Measurements from ENCODE around the gene DAAM1.

The DAAM1 gene

DNA sequence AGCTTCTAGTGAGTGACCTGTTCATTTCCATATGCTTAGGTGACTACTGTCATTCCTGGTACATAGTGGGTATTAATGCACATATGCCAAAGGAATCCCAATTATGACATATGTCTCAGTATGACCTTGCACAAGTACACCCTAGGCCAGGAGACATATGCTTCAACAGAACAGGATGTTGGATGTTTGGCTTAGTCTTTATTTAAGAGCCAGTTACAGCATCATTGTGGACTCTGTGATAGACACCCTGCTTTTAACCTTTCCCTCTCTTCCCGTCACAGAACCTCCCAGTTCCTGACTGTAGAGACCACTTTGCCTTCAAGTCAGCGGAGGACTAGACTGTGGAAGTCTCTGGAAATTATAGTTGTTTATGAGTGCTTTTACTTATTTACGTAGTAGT is 72.9 kb downstream of the DAAM1 start:
- DNase-seq: no peak

GRCh38 chr14:59262717-59263454 is 74.4 kb downstream of the DAAM1 start:
- DNase-seq: peak; percentile 27

- DNase-seq: no peak
Observed at GRCh38 chr14:59265808-59266207, 77.3 kb downstream of the DAAM1 start.

- no peak for DNase-seq
Observed at GRCh38 chr14:59267046-59267445, 78.6 kb downstream of the DAAM1 start.

DNA sequence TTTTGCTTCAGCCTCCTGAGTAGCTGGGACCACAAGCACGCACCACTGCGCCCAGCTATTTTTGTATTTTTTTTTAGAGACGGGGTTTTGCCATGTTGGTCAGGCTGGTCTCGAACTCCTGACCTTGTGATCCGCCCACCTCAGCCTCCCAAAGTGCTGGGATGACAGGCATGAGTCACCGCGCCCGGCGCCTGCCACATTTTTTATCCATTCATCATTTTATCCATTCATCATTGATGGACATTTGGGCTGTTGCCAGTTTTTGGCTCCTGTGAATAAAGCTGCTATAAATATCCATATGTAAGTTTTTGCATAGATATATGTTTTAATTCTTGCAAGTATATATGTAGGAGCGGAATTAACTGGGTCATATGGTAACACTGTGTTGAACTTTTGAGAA is 79.5 kb downstream of the DAAM1 start:
- DNase-seq: no peak

- no peak for DNase-seq
Observed at GRCh38 chr14:59268858-59269257, 80.4 kb downstream of the DAAM1 start.

DNA sequence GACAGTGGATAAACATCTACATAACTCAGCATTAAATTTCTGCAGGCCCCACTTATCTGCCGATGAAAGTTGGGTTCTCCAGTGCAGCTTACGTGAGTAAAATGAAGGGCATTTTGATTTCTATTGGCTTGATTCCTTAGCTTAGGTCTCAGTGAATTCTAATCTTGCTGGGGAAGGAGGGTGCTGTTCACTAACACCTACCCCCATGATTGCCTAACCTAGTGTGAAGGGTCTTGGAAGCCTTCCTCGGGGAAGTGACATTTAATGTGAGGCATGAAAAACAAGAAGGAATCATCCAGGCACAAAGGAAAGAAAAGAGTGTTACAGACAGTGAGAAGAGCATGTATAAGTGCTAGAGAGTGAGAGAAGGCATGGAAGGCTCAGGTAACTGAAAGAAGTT is 81.0 kb downstream of the DAAM1 start:
- DNase-seq: no peak

DNA sequence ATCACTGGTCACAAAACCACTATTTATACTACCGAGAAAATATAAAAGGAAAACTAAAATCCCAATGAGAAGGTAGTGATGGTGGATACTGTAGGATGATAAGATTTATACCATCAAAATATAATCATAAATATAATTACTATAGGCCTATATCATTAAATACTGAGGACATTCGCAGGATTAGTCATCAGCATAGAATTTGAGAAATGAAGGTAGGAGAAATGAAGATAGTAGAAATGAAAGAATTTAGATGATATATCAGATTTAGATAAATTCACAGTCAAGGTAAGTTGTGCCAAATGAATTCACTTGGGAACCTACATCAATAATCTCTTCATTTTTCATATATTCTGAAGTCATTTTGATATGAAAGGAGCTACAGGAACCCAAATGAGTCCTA is 82.8 kb downstream of the DAAM1 start:
- no peak for DNase-seq

GRCh38 chr14:59271734-59272133 is 83.3 kb downstream of the DAAM1 start:
- DNase-seq: no peak

GRCh38 chr14:59272633-59273032 is 84.2 kb downstream of the DAAM1 start:
- DNase-seq: no peak

- DNase-seq: no peak
Observed at GRCh38 chr14:59273737-59274136, 85.3 kb downstream of the DAAM1 start.

DNA sequence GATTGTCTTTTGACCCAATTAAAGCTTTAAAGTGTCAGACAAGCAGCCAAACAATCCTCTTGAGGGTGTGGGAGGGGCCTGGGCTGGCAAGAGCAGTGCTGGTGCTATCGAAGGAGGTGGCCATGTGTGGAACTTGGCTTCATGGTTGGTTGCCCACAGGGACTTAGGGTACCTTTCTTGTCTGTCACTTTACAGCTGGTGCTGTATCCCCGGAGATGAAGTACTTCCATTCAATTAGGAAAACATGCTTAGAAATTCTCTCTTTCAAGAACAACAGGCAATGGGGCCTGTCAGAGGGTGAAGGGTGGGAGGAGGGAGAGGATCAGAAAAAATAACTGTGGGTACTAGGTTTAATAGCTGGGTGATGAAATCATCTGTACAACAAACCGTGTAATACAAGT is 86.5 kb downstream of the DAAM1 start:
- no peak for DNase-seq

DNA sequence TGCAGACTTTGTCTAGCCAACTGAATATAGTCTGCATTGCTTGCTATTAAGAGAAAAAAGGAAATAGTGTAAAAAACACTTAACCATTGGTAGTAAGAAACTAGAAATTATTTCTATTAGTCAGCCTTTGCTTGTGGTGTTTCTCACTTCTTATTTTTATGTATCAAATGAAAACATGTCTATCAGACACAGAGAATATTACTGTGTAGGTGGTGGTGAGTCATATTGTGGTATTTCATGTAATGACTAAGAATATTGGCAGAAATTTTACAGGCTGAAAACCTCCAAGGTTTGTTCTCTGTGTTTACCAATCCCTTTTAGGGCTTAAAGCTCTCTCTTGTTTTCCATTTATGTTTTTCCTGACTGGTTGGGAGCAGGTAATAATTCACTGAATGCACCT is 87.2 kb downstream of the DAAM1 start:
- DNase-seq: peak; percentile 58

GRCh38 chr14:59276235-59276634 is 87.8 kb downstream of the DAAM1 start:
- DNase-seq: no peak

GRCh38 chr14:59277659-59278058 is 89.2 kb downstream of the DAAM1 start:
- DNase-seq: no peak

- DNase-seq: no peak
Observed at GRCh38 chr14:59278111-59278510, 89.6 kb downstream of the DAAM1 start.

- DNase-seq: no peak
Observed at GRCh38 chr14:59280961-59281360, 92.5 kb downstream of the DAAM1 start.

- no peak for DNase-seq
Observed at GRCh38 chr14:59281609-59282377, 93.3 kb downstream of the DAAM1 start.

GRCh38 chr14:59282378-59282765 is 93.9 kb downstream of the DAAM1 start:
- DNase-seq: no peak

DNA sequence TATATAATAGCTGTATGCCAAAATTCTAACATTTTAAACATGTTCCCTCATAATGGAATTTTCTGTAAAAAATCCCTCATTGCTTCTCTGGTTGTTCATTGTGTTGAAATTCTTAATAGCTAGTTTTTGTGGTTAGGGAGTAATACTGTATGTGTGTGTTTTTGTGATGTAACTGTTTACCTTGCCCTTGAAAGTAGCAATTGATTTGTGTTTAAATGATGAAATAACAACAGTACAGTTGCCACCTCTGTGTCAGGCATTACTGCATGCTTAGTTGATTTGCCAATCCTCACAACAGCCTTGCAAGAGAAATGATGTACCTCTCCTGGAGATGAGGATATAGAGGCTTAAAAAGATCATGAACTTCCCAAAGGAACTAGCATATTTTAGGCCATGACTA is 94.9 kb downstream of the DAAM1 start:
- DNase-seq: no peak

DNA sequence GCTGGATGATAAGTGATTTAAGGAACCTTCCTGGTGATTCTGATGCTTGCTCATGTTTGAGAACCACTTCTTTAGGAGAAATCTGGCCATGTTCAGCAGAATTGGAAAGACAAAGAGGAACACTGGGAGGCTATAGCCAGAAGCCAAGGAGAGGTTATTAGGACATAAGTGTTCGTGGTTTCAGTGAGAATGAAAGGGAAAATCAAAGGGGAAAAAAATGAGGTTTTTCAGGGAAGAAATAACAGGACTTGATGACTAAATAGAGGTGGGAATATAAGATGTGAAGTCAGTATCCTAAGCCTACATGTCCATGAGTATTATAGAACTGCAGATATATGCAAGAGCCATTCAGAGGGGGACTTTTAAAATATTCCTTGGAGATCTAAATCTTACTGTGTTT is 95.6 kb downstream of the DAAM1 start:
- no peak for DNase-seq

- DNase-seq: no peak
Observed at GRCh38 chr14:59292028-59292427, 103.6 kb downstream of the DAAM1 start.

GRCh38 chr14:59292921-59293534 is 104.6 kb downstream of the DAAM1 start:
- DNase-seq: no peak
